HepG2 (cell line): Measurements from ENCODE around the gene CHRNA7. TPM values are rescaled to one million over a fixed set of nuclear protein-coding genes. Genes with fewer than 3 reads are reported as not detected.

Experiments used
- ATAC-seq: fragments of 200-7000 bp; cut with Tn5 transposase; 3 replicates; pipeline ENCODE4 v1.9.1; 2020; ENCODE audit warnings: mild to moderate bottlenecking, moderate library complexity
- BruUV-seq: library from RNA; stranded (reverse); fragments of 400-500 nt; replicated peaks from 2 replicates; lab custom pipeline; 2021; lab: Mats Ljungman, UMichigan
- CTCF ChIA-PET: fragments of 300-600 bp; formaldehyde crosslinking; extraction: SDS; loops from one replicate; lab custom pipeline; 2021; ENCODE audit warnings: low total read pairs, inconsistent platforms, low intra/inter-chr PET ratio; lab: Yijun Ruan, JAX
- POLR2A ChIA-PET: fragments of 350-600 bp; sonication (Branson Sonifier 250); formaldehyde crosslinking; loops from one replicate; lab custom pipeline; 2020; ENCODE audit warnings: antibody characterized with exemption, inconsistent platforms; lab: Yijun Ruan, JAX
- DNase-seq: peaks from one replicate; pipeline ENCODE4 v3.0.0-alpha.2; 2015; ENCODE audit warnings: low spot score
- FAIRE-seq: peaks from 3 replicates; lab custom pipeline; 2011; peaks lifted over from hg19 to GRCh38; lab: Jason Lieb, UNC
- H2AFZ ChIP-seq: one replicate; pipeline ENCODE4 v1.6.1; 2011; ENCODE audit warnings: low read length, inconsistent platforms
- H3K27ac ChIP-seq: fragments of 300-600 bp; 3 replicates; pipeline ENCODE4 v1.8.0; 2011; ENCODE audit warnings: mixed run types, mild to moderate bottlenecking, mixed read lengths, low read length, inconsistent platforms; ENCODE audit not compliant: insufficient read depth; ENCODE audit errors: extremely low read length
- H3K27me3 ChIP-seq, 2 experiments: fragments of 200-600 bp in 1 of 2; 2 replicates in 1 of 2; 3 replicates in 1 of 2; pipeline versions ENCODE4 v1.6.0 to v1.8.0; 2011; ENCODE audit warnings: low read length in 2 of 2, mild to moderate bottlenecking in 2 of 2, moderate library complexity in 2 of 2, inconsistent platforms in 1 of 2; ENCODE audit not compliant: insufficient read depth in 2 of 2, control insufficient read depth in 1 of 2
- H3K36me3 ChIP-seq, 2 experiments: fragments of 200-600 bp in 1 of 2; replicated peaks in 1 of 2; 2 replicates in 1 of 2; 3 replicates in 1 of 2; pipeline versions ENCODE4 v1.5.1 to v1.8.0; 2011; ENCODE audit warnings: low read length in 2 of 2, inconsistent platforms in 1 of 2; ENCODE audit not compliant: insufficient read depth in 2 of 2, control insufficient read depth in 1 of 2
- H3K4me1 ChIP-seq: 2 replicates; pipeline ENCODE4 v1.5.1; 2012; ENCODE audit warnings: low read length, inconsistent platforms; ENCODE audit not compliant: insufficient read depth
- H3K4me2 ChIP-seq: 2 replicates; pipeline ENCODE4 v1.6.0; 2011; ENCODE audit warnings: low read depth, low read length, inconsistent platforms
- H3K4me3 ChIP-seq, 3 experiments: fragments of 200-600 bp in 1 of 3; sonication (generic), shearing (Covaris generic) in 1 of 3; replicated peaks in 1 of 3; 2 replicates each; pipeline ENCODE4 v1.5.1; 2011 to 2016; ENCODE audit warnings: low read length in 3 of 3, inconsistent platforms in 2 of 3, low read depth in 2 of 3, mild to moderate bottlenecking in 2 of 3, control low read depth in 1 of 3, mixed read lengths in 1 of 3; ENCODE audit not compliant: insufficient read depth in 1 of 3
- H3K79me2 ChIP-seq: one replicate; pipeline ENCODE4 v1.6.1; 2011; ENCODE audit warnings: low read length, inconsistent platforms; ENCODE audit not compliant: insufficient read depth
- H3K9ac ChIP-seq: 2 replicates; pipeline ENCODE4 v1.6.0; 2011; ENCODE audit warnings: mild to moderate bottlenecking, low read depth, low read length, inconsistent platforms; ENCODE audit not compliant: insufficient read depth
- H3K9me3 ChIP-seq: 2 replicates; pipeline ENCODE4 v1.5.1; 2012; ENCODE audit warnings: mild to moderate bottlenecking, low read length
- H4K20me1 ChIP-seq: 2 replicates; pipeline ENCODE4 v1.6.0; 2011; ENCODE audit warnings: inconsistent platforms, mild to moderate bottlenecking, low read length, moderate library complexity; ENCODE audit not compliant: insufficient read depth
- ELF3 ChIP-seq: IDR thresholded peaks from 2 replicates; pipeline ENCODE4 v1.6.1; 2016; ENCODE audit warnings: missing genetic modification reagents, missing compliant biosample characterization
- JDP2 ChIP-seq: sonication (generic); formaldehyde crosslinking; IDR thresholded peaks from 2 replicates; pipeline ENCODE4 v1.8.1; 2022; ENCODE audit warnings: missing genetic modification reagents, borderline replicate concordance
- JUNB ChIP-seq: sonication (generic); formaldehyde crosslinking; IDR thresholded peaks from 2 replicates; pipeline ENCODE4 v1.8.0; 2022; ENCODE audit warnings: missing genetic modification reagents, mild to moderate bottlenecking, borderline replicate concordance
- MEF2D ChIP-seq: sonication (generic); formaldehyde crosslinking; IDR thresholded peaks from 2 replicates; pipeline ENCODE4 v1.5.1; 2020; ENCODE audit warnings: mild to moderate bottlenecking, missing genetic modification reagents
- PITX1 ChIP-seq: sonication (generic); formaldehyde crosslinking; IDR thresholded peaks from 2 replicates; pipeline ENCODE4 v1.5.1; 2020; ENCODE audit warnings: mild to moderate bottlenecking, missing genetic modification reagents
- RFX1 ChIP-seq: fragments of 450-650 bp; IDR thresholded peaks from 2 replicates; pipeline ENCODE4 v1.6.1; 2017
- SIX4 ChIP-seq: sonication (generic); formaldehyde crosslinking; IDR thresholded peaks from 2 replicates; pipeline ENCODE4 v1.4.0; 2020; ENCODE audit warnings: missing genetic modification reagents
- TBP ChIP-seq: sonication (generic); formaldehyde crosslinking; IDR thresholded peaks from 2 replicates; pipeline ENCODE4 v1.5.0; 2020; ENCODE audit warnings: missing genetic modification reagents
- ZBED4 ChIP-seq: sonication (generic); formaldehyde crosslinking; IDR thresholded peaks from 2 replicates; pipeline ENCODE4 v1.4.0; 2020; ENCODE audit warnings: missing genetic modification reagents, borderline replicate concordance
- ZFX ChIP-seq: sonication (generic); formaldehyde crosslinking; IDR thresholded peaks from 2 replicates; pipeline ENCODE4 v1.4.0; 2020; ENCODE audit warnings: mild to moderate bottlenecking, low read depth, missing genetic modification reagents, moderate library complexity
- ZNF282 ChIP-seq: fragments of 450-650 bp; IDR thresholded peaks from 2 replicates; pipeline ENCODE4 v1.6.1; 2018; ENCODE audit not compliant: partially characterized antibody
- ZNF362 ChIP-seq: sonication (generic); formaldehyde crosslinking; IDR thresholded peaks from 2 replicates; pipeline ENCODE4 v1.4.0; 2020; ENCODE audit warnings: missing genetic modification reagents, mild to moderate bottlenecking, borderline replicate concordance
- ZNF768 ChIP-seq: sonication (generic); formaldehyde crosslinking; IDR thresholded peaks from 2 replicates; pipeline ENCODE4 v1.4.0; 2020; ENCODE audit warnings: missing genetic modification reagents
- in situ Hi-C: cut with HindIII; loops from 2 replicates; pipeline ENCODE4 v1.10.0; 2017; ENCODE audit warnings: low pct_unique_long_range_greater_than_20kb; ENCODE audit not compliant: extremely low pct_ligation_motif_present
- intact Hi-C: fragments of 100-400 bp; cut with micrococcal nuclease; formaldehyde crosslinking; loops from one replicate; pipeline ENCODE4 v1.10.0; 2022; ENCODE audit not compliant: unreplicated experiment
- polyA plus RNA-seq, 8 experiments: library from polyadenylated mRNA; depleted of rRNA in 3 of 8; stranded (reverse) in 7 of 8; unstranded in 1 of 8; fragments of >200 nt; fragmentation: Illumina TruSeq in 4 of 8; extraction: Trizol in 4 of 8; gene quantifications; 2 replicates each; pipeline versions ENCODE4 v1.2.1 to v1.2.3, GENCODE V29; 2011 to 2016; ENCODE audit warnings: low read depth in 4 of 8, missing spikeins in 1 of 8, mixed read lengths in 1 of 8; ENCODE audit not compliant: insufficient read depth in 1 of 8
- total RNA-seq, 5 experiments: library from RNA; depleted of rRNA; stranded (reverse); fragments of >200 nt; fragmentation: Illumina TruSeq; extraction: Trizol; gene quantifications; 2 replicates each; pipeline ENCODE4 v1.2.3, GENCODE V29; 2016; ENCODE audit warnings: low read depth in 1 of 5
- TF ChIP-seq, protein P1 (sequence below): sonication (generic); formaldehyde crosslinking; conservative IDR thresholded peaks from 2 replicates; pipeline ENCODE4 v1.5.0; 2020; ENCODE audit warnings: missing genetic modification reagents
- TF ChIP-seq, protein P2 (sequence below): sonication (generic); formaldehyde crosslinking; conservative IDR thresholded peaks from 2 replicates; pipeline ENCODE4 v1.8.1; 2023; ENCODE audit warnings: missing genetic modification reagents

Gene CHRNA7
- total and polyA plus RNA-seq, 2 of the 13 experiments (the other 11 are each of a cell fraction or from before 2014, with no cell fraction given): 1.3 to 1.4 TPM

- CTCF ChIA-PET: no interaction called here
Measured at GRCh38 chr15:32034106-32034505, 3.8 kb downstream of the CHRNA7 start.

More at GRCh38 chr15:32034106-32034505, 3.8 kb downstream of the CHRNA7 start:
- Histone ChIP-seq H3K4me1 (peaks cover 10% of the 10 kb centered on the region), H3K9ac (no peak overlapping the region), H3K4me2 (no peak overlapping the region), H3K36me3 (no peaks in the 10 kb centered on the region), H3K27ac (no peak overlapping the region), H3K27me3 (peaks cover 0 to 32% of the 10 kb centered on the region in 2 experiments; a peak in 3 of 5 replicates), H2AFZ (no peak overlapping the region), H4K20me1 (no peaks in the 10 kb centered on the region), H3K9me3 (no peaks in the 10 kb centered on the region), H3K79me2 (no peaks in the 10 kb centered on the region), H3K4me3 (no peak overlapping the region)
- DNase-seq (no peak), ATAC-seq (no peak), FAIRE-seq (no peak)
- intact Hi-C loops: no loop called here
- no TSS peak for BruUV-seq
- in situ Hi-C loops: no loop called here
- POLR2A ChIA-PET: no interaction called here
- no peak for TF ChIP-seq JUNB (CRISPR knock-in tag)
- TF ChIP-seq ELF3 (CRISPR knock-in tag): no peak
- TF ChIP-seq TBP (CRISPR knock-in tag): no peak
- TF ChIP-seq, protein P1, sequence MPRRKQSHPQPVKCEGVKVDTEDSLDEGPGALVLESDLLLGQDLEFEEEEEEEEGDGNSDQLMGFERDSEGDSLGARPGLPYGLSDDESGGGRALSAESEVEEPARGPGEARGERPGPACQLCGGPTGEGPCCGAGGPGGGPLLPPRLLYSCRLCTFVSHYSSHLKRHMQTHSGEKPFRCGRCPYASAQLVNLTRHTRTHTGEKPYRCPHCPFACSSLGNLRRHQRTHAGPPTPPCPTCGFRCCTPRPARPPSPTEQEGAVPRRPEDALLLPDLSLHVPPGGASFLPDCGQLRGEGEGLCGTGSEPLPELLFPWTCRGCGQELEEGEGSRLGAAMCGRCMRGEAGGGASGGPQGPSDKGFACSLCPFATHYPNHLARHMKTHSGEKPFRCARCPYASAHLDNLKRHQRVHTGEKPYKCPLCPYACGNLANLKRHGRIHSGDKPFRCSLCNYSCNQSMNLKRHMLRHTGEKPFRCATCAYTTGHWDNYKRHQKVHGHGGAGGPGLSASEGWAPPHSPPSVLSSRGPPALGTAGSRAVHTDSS (CRISPR knock-in tag): no peak
- no peak for TF ChIP-seq JDP2 (CRISPR knock-in tag)
- no peak for TF ChIP-seq MEF2D (CRISPR knock-in tag)
- TF ChIP-seq ZFX: no peak
- no peak for TF ChIP-seq SIX4 (CRISPR knock-in tag)
- no peak for TF ChIP-seq ZNF282
- TF ChIP-seq, protein P2, sequence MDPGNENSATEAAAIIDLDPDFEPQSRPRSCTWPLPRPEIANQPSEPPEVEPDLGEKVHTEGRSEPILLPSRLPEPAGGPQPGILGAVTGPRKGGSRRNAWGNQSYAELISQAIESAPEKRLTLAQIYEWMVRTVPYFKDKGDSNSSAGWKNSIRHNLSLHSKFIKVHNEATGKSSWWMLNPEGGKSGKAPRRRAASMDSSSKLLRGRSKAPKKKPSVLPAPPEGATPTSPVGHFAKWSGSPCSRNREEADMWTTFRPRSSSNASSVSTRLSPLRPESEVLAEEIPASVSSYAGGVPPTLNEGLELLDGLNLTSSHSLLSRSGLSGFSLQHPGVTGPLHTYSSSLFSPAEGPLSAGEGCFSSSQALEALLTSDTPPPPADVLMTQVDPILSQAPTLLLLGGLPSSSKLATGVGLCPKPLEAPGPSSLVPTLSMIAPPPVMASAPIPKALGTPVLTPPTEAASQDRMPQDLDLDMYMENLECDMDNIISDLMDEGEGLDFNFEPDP (CRISPR knock-in tag): no peak
- TF ChIP-seq RFX1: no peak
- TF ChIP-seq ZNF768 (CRISPR knock-in tag): no peak
- TF ChIP-seq ZBED4 (CRISPR knock-in tag): no peak
- no peak for TF ChIP-seq ZNF362 (CRISPR knock-in tag)
- no peak for TF ChIP-seq PITX1 (CRISPR knock-in tag)
